MM.1S (cell line): ENCODE measurements around the gene DHRS3.

Experiments used
- DNase-seq: peaks from one replicate; pipeline ENCODE4 v3.0.0-alpha.2; 2015
- H2AFZ ChIP-seq: fragments of 300-600 bp; sonication (generic); 2 replicates; pipeline ENCODE4 v1.6.0; 2016; ENCODE audit warnings: antibody characterized with exemption, low read length
- H3F3A ChIP-seq: fragments of 300-600 bp; sonication (generic); 2 replicates; pipeline ENCODE4 v1.6.1; 2016; ENCODE audit warnings: mild to moderate bottlenecking, antibody characterized with exemption, low read length, moderate library complexity, mixed read lengths; ENCODE audit not compliant: insufficient read depth
- H3K27ac ChIP-seq: fragments of 300-600 bp; sonication (generic); 2 replicates; pipeline ENCODE4 v1.5.1; 2016; ENCODE audit warnings: mild to moderate bottlenecking, low read length
- H3K27me3 ChIP-seq: fragments of 300-600 bp; sonication (generic); replicated peaks from 2 replicates; pipeline ENCODE4 v1.6.0; 2016; ENCODE audit warnings: low read length; ENCODE audit not compliant: insufficient read depth
- H3K36me3 ChIP-seq: fragments of 300-600 bp; sonication (generic); replicated peaks from 2 replicates; pipeline ENCODE4 v1.6.1; 2016; ENCODE audit warnings: mild to moderate bottlenecking, low read length, mixed read lengths; ENCODE audit not compliant: insufficient read depth
- H3K4me1 ChIP-seq: fragments of 300-600 bp; sonication (generic); 2 replicates; pipeline ENCODE4 v1.6.1; 2016; ENCODE audit warnings: low read length, mixed read lengths
- H3K4me2 ChIP-seq: fragments of 300-600 bp; sonication (generic); 2 replicates; pipeline ENCODE4 v1.6.0; 2016; ENCODE audit warnings: low read depth, low read length
- H3K4me3 ChIP-seq: fragments of 300-600 bp; sonication (generic); 2 replicates; pipeline ENCODE4 v1.5.1; 2016; ENCODE audit warnings: low read length, mixed read lengths
- H3K79me2 ChIP-seq: fragments of 300-600 bp; sonication (generic); 2 replicates; pipeline ENCODE4 v1.6.1; 2016; ENCODE audit warnings: mixed run types, low read length, mixed read lengths
- H3K9ac ChIP-seq: fragments of 300-600 bp; sonication (generic); 2 replicates; pipeline ENCODE4 v1.6.1; 2016; ENCODE audit warnings: low read length, mixed read lengths
- H3K9me2 ChIP-seq: fragments of 300-600 bp; sonication (generic); replicated peaks from 2 replicates; pipeline ENCODE4 v1.6.1; 2016; ENCODE audit warnings: mild to moderate bottlenecking, low read length, mixed read lengths; ENCODE audit not compliant: insufficient read depth
- H3K9me3 ChIP-seq: fragments of 300-600 bp; sonication (generic); replicated peaks from 2 replicates; pipeline ENCODE4 v1.6.1; 2016; ENCODE audit warnings: mild to moderate bottlenecking, low read length, mixed read lengths; ENCODE audit not compliant: insufficient read depth
- H4K20me1 ChIP-seq: fragments of 300-600 bp; sonication (generic); 2 replicates; pipeline ENCODE4 v1.6.1; 2016; ENCODE audit warnings: mild to moderate bottlenecking, low read length, moderate library complexity, mixed read lengths; ENCODE audit not compliant: insufficient read depth
- EZH2 ChIP-seq: fragments of 300-600 bp; sonication (generic); optimal IDR thresholded peaks from 2 replicates; pipeline ENCODE3; 2017; ENCODE audit warnings: low read depth, mild to moderate bottlenecking, antibody characterized with exemption, low read length, mixed read lengths
- EZH2phosphoT487 ChIP-seq: fragments of 300-600 bp; sonication (generic); IDR thresholded peaks from 2 replicates; pipeline ENCODE4 v1.6.1; 2018; ENCODE audit warnings: antibody characterized with exemption, low read length
- TF ChIP-seq, protein P1 (sequence below): fragments of 300-600 bp; sonication (generic); IDR thresholded peaks from 2 replicates; pipeline ENCODE4 v1.5.1; 2016; ENCODE audit warnings: antibody characterized with exemption, low read length, mixed read lengths

The DHRS3 gene

DNA sequence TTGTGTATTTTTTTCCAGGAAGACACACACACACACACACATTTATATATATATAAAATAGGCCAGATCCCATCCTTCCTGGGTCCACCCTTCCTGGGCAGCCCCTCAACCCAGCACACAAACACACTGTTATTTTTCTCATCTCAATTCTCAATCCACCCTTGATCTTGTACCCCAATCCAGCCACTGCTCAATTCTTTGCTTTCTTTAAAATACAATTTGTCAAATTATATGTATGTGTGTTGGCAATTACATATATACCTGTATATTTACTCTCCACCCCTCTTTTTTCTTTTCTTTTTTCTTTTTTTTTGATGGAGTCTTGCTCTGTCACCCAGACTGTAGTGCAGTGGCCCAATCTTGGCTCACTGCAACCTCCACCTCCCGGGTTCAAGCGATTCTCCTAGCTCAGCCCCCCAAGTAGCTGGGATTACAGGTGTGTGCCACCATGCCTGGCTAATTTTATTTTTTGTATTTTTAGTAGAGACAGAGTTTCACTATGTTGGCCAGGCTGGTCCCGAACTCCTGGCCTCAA is 88.3 kb downstream of the DHRS3 start:
- H2AFZ ChIP-seq, result no peak overlapping the region

DNA sequence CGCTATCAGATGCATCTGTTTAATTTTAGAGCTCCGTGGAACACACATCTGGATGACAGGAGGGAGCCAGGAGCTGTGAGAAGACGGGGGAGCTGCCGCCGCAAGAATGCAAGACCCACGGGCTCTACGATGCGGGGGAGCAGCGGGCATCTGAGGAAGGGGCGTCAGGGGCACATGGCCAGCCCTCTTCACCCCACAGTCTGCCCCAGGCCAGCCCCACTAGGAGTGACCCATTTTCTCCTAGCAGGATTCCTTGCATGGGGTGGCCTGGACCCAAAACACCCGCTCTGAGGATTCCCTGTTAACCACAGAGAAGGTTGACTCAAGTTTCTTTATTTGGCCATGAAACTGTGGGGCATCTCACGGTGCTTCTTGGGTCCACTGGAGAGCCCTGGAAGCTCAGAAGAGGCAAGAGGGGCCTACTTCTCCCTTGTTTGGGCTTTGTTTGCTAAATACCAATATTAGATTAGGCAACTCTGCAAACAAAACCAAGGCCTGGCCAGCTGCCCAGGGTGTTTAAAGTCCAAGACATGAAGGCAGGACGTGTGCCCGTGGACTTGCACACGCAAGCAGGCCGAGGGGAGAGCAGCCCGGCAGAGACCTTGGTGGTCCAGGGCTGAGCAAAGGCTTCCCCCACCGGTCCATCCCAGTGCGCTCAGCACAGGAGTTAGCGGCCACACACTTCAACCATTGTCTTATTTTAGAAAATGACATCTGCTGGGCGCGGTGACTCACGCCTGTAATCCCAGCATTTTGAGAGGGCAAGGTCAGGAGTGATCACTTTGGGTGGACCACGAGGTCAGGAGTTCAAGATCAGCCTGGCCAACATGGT is 89.8 kb downstream of the DHRS3 start:
- no peak for DNase-seq
- Histone ChIP-seq H3K27ac (no peak overlapping the region), H3K9me2 (no peaks in the 10 kb centered on the region), H3K79me2 (no peaks in the 10 kb centered on the region), H3K4me3 (no peak overlapping the region), H3K9me3 (no peaks in the 10 kb centered on the region), H4K20me1 (no peaks in the 10 kb centered on the region), H3K9ac (no peak overlapping the region), H3K36me3 (no peaks in the 10 kb centered on the region), H2AFZ (no peak overlapping the region), H3K27me3 (no peaks in the 10 kb centered on the region), H3K4me1 (no peaks in the 10 kb centered on the region), H3K4me2 (no peak overlapping the region), H3F3A (no peaks in the 10 kb centered on the region)
- TF ChIP-seq, protein P1, sequence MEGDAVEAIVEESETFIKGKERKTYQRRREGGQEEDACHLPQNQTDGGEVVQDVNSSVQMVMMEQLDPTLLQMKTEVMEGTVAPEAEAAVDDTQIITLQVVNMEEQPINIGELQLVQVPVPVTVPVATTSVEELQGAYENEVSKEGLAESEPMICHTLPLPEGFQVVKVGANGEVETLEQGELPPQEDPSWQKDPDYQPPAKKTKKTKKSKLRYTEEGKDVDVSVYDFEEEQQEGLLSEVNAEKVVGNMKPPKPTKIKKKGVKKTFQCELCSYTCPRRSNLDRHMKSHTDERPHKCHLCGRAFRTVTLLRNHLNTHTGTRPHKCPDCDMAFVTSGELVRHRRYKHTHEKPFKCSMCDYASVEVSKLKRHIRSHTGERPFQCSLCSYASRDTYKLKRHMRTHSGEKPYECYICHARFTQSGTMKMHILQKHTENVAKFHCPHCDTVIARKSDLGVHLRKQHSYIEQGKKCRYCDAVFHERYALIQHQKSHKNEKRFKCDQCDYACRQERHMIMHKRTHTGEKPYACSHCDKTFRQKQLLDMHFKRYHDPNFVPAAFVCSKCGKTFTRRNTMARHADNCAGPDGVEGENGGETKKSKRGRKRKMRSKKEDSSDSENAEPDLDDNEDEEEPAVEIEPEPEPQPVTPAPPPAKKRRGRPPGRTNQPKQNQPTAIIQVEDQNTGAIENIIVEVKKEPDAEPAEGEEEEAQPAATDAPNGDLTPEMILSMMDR, result no peak
- no peak for TF ChIP-seq EZH2
- no peak for TF ChIP-seq EZH2phosphoT487

More for the DNA sequence above, 88.3 kb downstream of the DHRS3 start:
- Histone ChIP-seq H3K9me3 (no peaks in the 10 kb centered on the region), H3K27me3 (no peaks in the 10 kb centered on the region), H4K20me1 (no peaks in the 10 kb centered on the region), H3F3A (no peaks in the 10 kb centered on the region), H3K4me1 (no peaks in the 10 kb centered on the region), H3K4me2 (no peak overlapping the region), H3K79me2 (no peaks in the 10 kb centered on the region), H3K27ac (no peak overlapping the region), H3K9ac (no peak overlapping the region), H3K4me3 (no peak overlapping the region), H3K36me3 (no peaks in the 10 kb centered on the region), H3K9me2 (no peaks in the 10 kb centered on the region)
- no peak for DNase-seq
- TF ChIP-seq, protein P1, result no peak
- TF ChIP-seq EZH2 (no peak), EZH2phosphoT487 (no peak)

DNA sequence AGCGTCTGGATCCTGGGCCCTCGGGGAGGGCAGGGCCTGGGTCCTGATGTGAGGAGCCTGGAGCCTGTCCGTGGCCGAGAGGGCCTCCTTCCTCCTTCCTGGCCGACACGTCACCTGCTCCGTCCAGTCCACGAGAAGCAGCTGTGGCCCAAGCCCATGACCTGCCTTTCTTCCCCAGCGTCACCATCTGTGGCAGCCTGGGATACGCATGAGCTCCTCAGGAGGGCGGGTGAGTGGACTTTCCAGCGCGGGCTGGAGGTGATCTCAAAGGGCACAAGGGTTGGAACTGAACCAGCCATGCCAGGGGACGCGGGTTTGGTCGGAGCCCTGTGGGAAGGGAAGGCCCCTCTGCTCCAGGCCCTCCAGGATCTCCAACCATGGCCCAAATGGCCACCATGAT is 90.4 kb downstream of the DHRS3 start:
- Histone ChIP-seq H4K20me1 (no peaks in the 10 kb centered on the region), H3K27ac (no peak overlapping the region), H3F3A (no peaks in the 10 kb centered on the region), H3K4me2 (no peak overlapping the region), H3K9me3 (no peaks in the 10 kb centered on the region), H3K36me3 (no peaks in the 10 kb centered on the region), H3K4me3 (no peak overlapping the region), H3K9ac (no peak overlapping the region), H3K9me2 (no peaks in the 10 kb centered on the region), H2AFZ (no peak overlapping the region), H3K27me3 (no peaks in the 10 kb centered on the region), H3K4me1 (no peaks in the 10 kb centered on the region), H3K79me2 (no peaks in the 10 kb centered on the region)
- TF ChIP-seq EZH2, result no peak
- TF ChIP-seq, protein P1, result no peak
- DNase-seq, result no peak
